GM18867 (cell line): ENCODE measurements around the gene WBP1L.

Experiments used
- ATAC-seq: cut with Tn5 transposase; IDR thresholded peaks from one replicate; pipeline ENCODE4 v1.9.1; 2021; ENCODE audit warnings: mild to moderate bottlenecking, moderate library complexity; ENCODE audit not compliant: unreplicated experiment

The WBP1L gene

DNA sequence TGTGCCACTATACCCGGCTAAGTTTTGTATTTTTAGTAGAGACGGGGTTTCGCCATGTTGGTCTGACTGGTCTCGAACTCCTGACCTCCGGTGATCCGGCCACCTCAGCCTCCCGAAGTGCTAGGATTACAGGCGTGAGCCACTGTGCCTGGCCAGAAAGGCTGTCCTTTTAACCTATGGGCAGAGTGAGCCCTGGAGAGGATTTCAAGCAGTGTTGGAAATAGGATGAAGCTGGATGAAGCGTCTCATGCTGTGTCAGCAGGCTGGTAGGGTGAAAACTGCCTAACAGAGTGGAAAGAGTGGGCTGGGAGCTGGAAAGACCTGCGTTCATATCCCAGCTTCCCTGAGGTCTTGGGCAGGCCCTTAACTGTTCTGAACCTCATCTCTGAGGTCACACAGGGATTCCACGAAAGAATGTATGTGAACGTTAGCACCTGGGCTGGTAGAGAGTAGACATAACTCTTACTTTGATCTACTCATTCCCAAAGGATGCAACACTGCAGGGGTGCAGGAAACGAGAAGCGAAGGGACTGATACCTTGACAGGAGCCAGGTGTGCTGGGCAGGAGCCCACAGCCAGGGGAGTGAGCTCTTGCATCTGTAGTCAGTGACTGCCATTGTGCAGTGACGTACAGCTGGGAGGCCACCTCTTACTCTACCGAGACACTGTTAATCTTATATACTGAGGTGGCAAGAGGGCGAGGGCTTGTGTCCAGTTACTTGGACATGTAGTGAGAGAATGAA lies 34.1 kb downstream of the WBP1L start:
- no peak for ATAC-seq

DNA sequence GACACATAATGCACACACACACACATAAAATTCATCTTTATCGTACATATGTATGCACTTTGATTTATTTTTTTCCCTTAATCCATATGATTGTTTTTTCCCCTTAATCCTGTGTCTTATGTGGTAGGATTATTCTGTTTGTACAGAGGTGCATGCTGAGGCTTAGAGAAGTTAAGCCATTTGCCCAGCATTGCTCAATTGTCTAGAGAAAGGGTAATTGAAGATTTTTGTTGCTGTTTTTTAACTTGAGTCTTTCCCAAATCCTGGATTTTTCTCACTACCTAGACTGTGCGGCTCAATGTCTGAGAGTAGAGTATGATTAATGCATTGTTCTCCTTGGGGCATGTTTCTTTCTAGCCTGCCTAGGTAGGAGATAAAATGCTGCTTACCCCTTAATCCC lies 35.0 kb downstream of the WBP1L start:
- ATAC-seq = no peak

DNA sequence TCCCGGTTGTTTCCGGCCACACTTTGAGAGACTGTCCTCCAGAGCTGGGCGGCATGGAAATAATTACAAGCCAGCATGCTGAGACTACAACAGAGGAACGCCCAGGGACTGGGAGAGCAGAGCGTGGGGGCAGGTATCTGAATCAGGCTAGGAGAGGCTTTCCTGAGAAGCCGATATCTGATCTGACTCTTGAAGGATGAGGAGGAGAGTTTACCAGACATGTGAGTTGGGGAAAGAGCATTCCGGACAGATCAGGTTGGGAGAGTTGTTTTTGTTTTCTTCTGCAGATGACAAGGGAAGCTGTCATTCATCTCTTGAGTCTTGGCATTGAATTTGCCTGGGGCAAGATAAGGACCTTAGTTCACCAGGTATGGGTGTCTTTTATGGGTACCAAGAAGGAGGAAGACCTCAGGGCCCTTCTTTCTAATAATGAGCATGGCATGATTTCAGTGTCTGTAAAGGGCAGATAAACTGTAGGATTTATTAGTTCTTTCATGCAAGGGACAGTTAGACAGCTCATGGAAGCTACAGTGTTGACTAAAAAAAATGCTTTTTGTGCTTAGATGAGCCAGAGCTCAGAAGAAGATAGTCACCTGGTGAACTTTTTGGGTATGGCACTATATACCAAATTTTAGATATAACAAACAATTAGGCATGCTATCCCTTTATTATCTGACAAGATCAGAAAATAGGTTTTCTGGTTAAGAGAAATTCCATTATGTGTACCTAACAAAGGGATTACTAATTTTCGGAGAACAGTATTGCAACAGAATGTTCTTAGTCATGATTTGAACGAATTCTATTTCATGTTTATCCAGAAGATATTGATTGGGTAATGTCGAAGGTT lies 36.2 kb downstream of the WBP1L start:
- no peak for ATAC-seq

DNA sequence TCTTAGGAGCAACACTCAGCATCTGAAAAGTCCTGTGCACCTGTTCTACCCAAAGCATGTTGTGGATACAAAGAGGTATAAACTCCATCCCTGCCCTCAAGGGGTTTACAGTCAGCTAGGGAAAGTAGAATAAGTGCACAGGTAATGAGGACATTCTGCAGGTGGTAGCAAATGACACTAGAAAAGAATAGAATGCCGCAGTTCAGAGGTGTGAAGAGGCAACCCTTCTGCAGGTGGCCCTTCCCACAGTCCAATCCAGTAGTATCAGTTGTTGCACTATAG lies 36.7 kb downstream of the WBP1L start:
- ATAC-seq = no peak

DNA sequence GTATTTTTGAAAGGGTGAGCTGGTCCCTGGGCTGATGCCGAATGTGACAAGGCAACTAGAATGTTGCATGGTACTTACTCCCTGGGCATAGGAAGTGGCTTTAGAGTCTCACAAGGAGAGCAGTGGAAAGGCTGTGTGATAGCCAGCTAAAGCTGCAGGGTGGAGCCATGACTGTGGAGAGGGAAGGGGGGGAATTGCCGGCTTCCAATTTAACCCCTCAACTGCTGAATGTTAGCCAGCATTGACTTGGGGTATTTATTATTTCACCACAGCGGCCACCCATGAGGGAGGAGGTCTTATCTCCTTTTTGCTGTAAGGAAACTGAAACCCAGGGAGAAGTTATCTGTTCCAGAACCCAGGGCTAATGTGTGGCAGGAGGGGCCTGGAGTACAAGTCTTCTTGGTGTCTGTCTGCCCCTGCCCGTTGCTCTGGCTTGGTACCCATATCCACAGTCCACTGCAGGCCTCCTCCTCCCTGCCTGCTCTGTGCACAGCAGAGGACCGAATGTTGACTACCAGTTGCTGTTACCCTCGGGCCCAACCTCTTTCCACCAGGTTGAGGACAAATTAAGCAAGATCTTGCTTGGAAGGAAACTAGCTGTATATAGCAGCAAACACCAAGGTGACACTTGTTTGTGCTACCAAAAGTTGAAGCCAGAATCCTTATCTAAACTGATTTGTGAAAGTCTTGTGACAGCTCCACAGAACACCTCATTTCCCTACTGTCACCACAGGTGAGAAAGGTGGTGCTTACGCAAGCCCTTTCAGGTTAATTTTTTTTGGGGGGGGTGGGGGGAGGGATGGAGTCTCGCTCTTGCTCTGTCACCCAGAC lies 37.6 kb downstream of the WBP1L start:
- no peak for ATAC-seq

DNA sequence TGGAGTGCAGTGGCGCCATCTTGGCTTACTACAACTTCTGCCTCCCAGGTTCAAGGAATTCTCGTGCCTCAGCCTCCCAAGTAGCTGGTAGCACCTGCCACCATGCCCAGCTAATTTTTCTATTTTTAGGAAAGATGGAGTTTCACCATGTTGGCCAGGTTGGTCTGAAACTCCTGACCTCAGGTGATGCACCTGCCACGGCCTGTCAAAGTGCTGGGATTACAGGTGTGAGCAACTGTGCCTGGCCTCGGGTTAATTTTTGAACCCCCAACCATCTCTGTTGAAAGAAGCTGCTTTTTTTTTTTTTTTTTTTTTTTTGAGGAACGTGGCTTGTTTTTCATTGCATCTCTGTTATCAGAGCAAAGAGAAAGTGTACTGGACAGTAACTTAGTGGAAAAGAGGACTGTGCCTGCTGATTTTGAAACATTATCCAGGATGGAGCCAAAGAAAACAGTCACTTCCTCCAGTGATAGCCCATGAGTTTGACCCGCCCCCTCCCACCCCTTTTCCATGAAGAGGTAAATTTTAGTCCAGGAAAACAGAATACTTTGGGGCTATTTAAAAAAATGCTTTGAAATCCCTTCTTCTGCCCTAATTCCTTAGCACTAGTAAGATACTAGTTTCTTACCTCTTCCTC lies 38.3 kb downstream of the WBP1L start:
- ATAC-seq = no peak

DNA sequence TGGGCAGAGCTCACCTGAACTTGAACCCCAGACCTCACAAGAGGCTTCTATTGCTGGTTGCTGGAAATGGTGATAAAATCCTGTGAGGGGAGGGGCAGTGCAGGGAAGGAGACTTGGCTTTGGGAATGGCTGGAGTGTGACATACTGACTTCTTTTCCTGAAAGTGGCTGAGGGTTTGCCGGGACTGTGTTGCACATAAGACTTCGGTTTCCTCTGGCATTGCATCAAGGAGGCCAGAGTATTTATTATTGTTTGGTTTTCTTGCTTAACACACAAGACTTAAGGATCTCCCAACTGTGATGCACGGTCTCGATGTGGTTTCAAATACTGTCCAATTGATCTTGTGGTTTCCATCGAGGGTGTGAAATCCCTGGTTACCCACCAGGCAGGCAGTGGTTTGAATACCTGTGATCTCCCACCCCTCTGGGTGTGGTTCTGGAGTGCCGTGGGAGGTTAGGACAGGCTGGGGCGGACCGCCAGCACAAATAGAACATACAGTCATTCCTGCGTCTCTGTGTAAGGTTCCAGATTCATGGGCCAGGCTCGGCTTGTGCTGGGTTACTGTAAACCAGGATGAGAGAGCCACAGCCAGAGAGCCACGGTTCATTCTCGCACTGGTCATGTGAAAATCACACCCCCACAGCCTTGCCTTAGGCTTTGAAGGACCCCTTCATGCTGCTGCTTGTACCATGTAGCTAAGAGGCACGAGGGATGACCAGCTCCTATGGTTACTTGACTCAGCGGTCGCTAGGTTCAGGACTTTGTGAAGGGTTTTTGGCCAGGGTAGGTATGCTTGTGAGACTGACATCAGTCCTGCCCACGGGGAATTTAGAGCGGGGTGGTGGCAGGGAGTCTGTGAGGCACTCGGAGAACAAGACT lies 39.2 kb downstream of the WBP1L start:
- ATAC-seq = no peak

DNA sequence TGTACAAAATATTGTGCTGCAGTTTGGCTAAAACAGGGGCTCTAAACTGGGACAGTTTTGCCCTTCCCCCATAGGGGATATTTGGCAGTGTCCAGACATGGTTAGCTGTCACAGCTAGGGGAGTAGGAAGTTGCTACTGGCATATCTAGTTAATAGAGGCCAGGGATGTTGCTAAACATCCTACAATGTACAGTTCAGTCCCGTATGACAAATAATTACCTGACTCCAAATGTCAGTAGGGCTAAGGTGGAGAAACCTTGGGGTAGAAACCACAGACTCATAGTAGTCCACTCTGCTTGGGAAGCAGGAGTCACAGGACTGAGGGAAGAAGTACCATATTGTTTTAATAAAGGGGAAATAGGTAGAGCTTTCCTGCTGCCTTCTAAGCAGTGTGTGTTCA lies 39.8 kb downstream of the WBP1L start:
- no peak for ATAC-seq

DNA sequence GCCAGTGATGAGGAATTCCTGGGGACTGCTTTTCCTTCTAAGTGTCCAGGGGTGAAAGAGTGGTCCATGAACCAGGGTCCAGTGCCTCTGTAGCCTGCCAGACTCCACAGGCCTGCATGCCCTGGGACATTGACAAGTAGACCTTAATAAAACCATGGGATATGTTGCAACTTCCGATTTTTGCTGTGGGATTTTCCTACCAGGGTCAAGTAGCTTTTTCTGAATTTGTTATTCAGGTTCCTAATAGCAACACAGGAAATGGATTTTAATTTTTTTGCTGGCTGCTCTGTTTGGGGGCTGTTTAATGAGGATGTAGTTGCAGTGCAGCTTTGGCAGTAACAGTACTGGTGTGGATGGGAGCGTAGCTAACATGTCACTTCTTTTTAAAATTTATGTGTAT lies 42.1 kb downstream of the WBP1L start:
- ATAC-seq = no peak

DNA sequence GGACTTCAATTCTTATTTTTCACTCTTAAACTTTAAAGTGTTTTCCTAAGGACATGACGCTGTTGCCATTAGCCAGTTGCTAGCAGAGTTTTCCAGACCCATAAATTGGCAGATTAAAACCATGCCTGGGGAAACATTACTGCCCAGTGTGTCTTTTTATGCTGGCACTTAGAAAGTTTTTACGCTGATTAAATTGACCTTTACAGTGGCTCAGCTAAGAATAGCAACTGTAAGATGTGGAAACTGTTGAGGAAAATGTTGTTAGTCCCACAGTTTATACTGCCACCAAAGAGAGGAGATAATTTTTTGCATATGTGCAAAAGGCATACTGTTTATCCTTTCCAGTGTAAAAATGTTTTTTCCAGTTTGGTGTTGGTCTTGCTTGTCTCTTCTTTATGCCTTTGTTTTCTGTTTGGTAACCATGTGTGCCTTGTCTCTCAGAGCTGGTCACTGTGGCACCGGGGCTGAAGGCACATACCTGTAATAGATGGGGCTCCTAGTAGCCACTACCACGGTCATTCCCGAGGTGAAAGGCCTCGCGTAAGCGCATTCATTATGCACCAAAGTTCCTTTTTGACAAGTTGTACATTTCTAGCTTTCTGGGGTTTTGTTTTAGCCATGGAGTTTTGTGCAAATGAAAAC lies 48.1 kb downstream of the WBP1L start:
- no peak for ATAC-seq

DNA sequence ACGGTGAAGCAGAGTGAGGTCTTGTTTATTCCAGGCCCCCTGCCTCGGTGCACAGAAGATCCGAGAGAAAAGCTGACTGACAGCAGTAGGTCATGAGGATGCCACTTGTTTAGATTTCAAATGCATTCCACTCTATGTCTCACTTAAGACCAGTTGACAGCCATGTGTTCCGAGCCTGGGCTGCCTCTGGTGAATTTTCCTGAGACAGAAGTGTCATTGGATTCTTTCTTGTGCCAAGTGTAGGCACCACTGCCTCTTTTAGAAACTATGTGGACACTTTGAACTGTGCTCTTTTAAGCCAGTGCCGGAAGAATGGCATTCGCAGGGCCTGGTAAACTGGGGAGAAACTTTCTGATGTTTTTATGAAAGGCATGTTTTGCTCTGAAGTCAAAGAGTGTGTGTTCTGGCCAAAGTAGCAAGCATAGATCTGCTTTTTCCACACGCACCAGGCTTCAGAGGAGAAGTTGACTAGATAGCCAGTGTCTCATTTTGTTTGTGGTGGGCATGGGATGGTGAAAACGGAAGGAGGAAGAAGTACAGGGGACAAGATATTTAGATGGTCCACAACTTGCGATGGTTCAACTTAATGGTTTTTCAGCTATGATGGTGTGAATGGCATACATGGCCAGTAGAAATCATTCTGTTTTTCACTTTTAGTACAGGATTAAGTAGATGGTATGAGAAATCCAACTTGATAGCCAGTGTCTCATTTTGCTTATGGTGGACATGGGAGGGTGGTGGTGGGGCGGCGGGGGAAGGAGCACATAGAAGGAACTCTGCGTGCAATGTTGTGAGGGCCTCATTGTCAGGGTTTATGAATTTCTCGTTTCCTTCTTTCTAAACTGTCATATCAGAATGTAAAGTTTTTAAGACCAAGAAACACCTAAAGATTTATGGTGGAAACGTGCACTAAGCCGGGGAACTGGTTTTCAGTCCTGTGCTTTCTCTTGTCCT lies 52.0 kb downstream of the WBP1L start:
- peak; percentile 28 for ATAC-seq

DNA sequence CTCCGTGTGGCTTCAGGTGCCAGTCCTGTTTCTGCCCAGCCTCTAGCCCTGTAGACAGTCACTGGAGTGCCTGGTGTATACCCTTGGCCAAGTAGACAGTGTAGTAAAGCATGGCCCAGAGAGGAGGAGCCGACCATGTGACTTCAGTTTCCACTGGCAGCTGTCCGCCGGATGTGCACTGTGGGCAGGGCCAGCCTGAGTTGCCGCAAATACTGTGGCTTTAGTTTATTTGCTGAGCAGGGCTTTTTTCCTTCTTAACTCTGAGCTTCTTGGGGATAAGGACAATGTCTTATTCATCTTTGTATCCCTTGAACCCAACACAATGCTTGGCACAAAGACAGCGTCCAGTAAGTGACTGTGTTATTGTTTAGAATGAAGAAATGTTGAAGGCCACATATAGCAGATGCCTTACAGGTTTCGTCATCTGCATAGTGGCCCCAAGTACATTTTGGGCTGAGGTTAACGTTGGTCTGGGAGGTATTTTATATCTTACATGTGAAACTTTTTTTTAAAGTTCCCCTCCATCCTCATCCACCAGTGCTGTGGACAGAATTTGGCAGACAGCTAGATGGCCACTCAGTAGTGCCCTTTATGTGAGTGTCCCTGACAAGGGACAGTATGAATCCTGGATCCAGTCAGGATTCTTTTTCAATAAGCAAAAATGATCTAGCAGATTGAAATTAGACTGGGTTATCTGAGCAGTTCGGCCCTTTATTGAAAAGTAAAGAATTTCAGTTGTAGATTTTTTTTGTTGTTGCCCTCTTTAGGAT lies 52.8 kb downstream of the WBP1L start:
- peak; percentile 96 for ATAC-seq

DNA sequence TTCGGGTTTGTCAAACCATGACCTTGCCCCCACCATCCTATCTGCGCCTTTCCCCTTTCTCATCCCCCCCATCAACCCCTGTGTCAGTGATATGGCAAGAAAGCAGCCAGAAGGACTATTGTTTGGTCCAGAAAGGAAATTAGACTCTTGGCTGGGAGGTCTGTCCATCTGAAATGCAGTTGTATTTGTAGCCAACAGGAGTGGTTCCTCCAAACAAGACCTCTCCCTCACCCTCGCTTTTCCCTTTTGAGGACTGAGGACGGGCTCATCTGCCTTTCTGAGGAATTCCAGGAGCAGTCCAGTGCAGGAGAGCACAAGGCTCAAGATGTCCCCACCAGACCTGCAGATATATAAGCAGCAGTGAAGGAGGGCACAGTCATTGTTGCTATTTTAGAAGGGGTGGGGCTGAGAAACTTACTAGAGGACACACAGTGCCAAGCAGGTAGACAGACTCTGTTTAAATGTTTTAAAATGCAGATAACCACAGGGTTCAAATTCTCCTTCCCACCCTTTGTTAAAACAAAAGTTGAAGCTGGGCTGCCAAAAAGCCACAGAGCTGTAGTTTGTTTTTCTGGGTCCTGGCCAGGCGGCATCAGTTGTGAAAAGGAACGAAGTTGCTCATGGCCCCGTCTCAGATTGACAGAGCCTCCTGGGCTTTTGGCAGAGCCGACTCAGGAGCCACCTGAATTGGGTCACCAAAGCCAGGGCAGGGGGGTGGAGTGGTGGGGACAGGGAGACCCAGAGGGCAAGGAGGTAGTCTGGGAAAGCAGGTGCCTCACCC lies 56.1 kb downstream of the WBP1L start:
- ATAC-seq = no peak

DNA sequence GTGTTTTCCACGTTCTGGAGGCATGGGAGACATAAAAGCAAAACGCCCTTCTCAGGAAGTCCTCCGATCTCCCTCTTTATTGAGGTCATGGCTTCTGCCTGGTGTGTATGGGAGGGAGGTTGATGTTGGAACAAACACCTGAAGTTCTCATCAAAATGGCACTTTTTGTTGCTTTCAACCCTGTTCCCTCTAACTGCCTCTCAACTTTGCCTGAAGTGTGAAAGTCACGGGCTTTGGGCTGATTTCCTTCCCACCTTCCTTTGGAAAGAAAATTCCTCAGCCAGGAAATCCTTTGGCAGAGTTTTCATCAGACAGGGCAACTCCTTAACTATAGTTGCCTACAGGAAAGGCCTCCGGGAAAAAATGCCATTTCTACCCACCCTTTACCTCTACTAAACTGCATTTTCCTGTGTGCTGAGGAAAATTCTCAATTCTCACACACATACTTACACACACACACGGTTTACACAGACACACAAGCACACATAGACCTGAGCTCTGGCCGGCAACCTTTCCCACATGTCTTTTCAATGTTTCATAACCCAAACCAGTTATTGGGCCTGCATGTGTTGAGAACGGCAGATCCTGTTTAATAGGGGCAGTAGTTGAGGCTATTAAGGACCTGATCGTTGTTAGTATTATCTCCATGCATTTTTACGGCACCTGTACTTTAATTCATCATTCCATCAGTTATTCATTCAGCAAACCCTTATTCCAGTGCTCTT lies 57.0 kb downstream of the WBP1L start:
- no peak for ATAC-seq

DNA sequence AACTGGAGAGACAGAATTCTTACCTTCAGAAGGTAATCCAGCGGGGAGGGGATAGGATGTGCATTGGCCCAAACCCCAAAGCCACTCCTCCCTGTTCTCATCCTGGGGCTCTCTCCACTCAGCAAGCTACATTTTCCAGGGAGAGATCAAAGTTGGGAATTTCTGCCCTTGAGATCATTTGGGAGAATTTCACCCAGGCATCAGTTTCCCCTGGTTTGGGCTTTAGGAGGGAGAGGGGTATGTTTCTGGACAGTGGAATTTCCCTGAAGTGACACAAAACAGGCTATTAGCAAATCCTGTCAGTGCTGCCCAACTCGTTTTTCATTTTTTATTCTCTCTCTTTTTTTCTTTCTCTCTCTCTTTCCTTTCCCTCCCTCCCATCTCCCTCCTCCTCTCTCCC lies 57.7 kb downstream of the WBP1L start:
- ATAC-seq = no peak

DNA sequence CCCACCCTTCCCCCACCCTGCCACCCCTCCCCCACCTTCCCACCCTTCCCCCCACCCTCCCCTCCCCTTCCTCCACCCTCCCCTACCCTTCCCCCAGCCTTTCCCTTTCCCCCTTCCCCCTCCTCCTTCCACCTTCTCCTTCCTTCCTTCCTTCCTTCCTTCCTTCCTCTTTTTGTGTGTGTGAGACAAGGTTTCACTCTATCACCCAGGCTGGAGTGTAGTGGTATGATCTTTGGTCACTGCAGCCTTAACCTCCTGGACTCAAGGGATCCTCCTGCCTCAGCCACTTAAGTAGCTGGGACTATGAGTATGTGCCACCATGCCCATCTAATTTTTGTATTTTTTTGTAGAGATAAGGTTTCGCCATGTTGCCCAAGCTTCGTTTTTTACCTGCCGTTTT lies 58.2 kb downstream of the WBP1L start:
- ATAC-seq = no peak
